ENCODE measurements around the gene TMEM234. TPM values are rescaled to one million over a fixed set of nuclear protein-coding genes. Genes with fewer than 3 reads are reported as not detected.

TMEM234 gene
- total RNA-seq, 4 donors from 2014 or later: 8.8 to 15.4 (median 11.3) TPM

- DNase-seq (ENCODE audit: low spot score): no peak
- TF ChIP-seq CTCF (IDR thresholded peaks at IDR 0.05): no peak
- ATAC-seq (ENCODE audit: low FRiP score): no peak
These were observed 40.6 kb downstream of the TMEM234 start for GRCh38 chr1:32181563-32181962.

- ATAC-seq (ENCODE audit: low FRiP score) (no peak), DNase-seq (ENCODE audit: low spot score) (no peak)
- TF ChIP-seq CTCF (IDR thresholded peaks at IDR 0.05): no peak
These were observed 41.1 kb downstream of the TMEM234 start for GRCh38 chr1:32181065-32181464.

GRCh38 chr1:32180186-32181060 lies 41.7 kb downstream of the TMEM234 start:
- ATAC-seq (ENCODE audit: low FRiP score) (peak; percentile 63), DNase-seq (ENCODE audit: low spot score) (no peak)
- TF ChIP-seq CTCF (IDR thresholded peaks at IDR 0.05): no peak

- ATAC-seq (ENCODE audit: low FRiP score): peak; percentile 91
- TF ChIP-seq CTCF (IDR thresholded peaks at IDR 0.05): no peak
These were observed 42.5 kb downstream of the TMEM234 start, which contains the start of gene TXLNA for GRCh38 chr1:32179443-32180185. TXLNA (plus strand) TSS chr1:32179675; CDS start chr1:32180346, 671 bp downstream.

GRCh38 chr1:32179193-32179442 lies 43.0 kb downstream of the TMEM234 start:
- no peak for TF ChIP-seq CTCF (IDR thresholded peaks at IDR 0.05)
- ATAC-seq (ENCODE audit: low FRiP score) (peak; percentile 1), DNase-seq (ENCODE audit: low spot score) (no peak)

More at GRCh38 chr1:32179443-32180185, 42.5 kb downstream of the TMEM234 start, which contains the start of gene TXLNA:
- peak; percentile 81 for DNase-seq (ENCODE audit: low spot score)

GRCh38 chr1:32178380-32179192 lies 43.6 kb downstream of the TMEM234 start:
- DNase-seq (ENCODE audit: low spot score): no peak
- no peak for ATAC-seq (ENCODE audit: low FRiP score)
- no peak for TF ChIP-seq CTCF (IDR thresholded peaks at IDR 0.05)

All from omental fat pad (tissue), 4 donors.